Subcutaneous preadipocyte (primary cell): Measurements from ENCODE around the gene ZNF75A. TPM values are rescaled to one million over a fixed set of nuclear protein-coding genes. Genes with fewer than 3 reads are reported as not detected.

Source experiments
- total RNA-seq: library from RNA; depleted of rRNA; stranded (reverse); fragments of >200 nt; gene quantifications from 2 replicates; pipeline ENCODE4 v1.2.3, GENCODE V29; 2012

Gene ZNF75A
- 14.0 and 26.2 TPM in 2 replicates for total RNA-seq

GRCh38 chr16:3305109-3306068 is at the start of gene ZNF75A, which contains the start of gene TIGD7:
Gene ZNF75A (plus strand): TSS chr16:3305497. CDS start chr16:3308429, 2,932 bp downstream.
Gene TIGD7 (minus strand): TSS chr16:3305430. CDS start chr16:3300614, 4,816 bp downstream.

GRCh38 chr16:3256146-3256865 is 49.0 kb upstream of the ZNF75A start, which contains the start of gene MEFV:
Gene MEFV (minus strand): TSS chr16:3256633. CDS start chr16:3256587, 46 bp downstream.

GRCh38 chr16:3282730-3283542 is 22.4 kb upstream of the ZNF75A start, which contains the start of gene ZNF263:
Gene ZNF263 (plus strand): TSS chr16:3283491. CDS start chr16:3283819, 328 bp downstream.

GRCh38 chr16:3355589-3355988 is 50.3 kb downstream of the ZNF75A start, which contains the start of gene OR2C1:
Gene OR2C1 (plus strand): TSS chr16:3355889. CDS start chr16:3355941, 52 bp downstream.

Other genes starting within 250 kb of the ZNF75A start
- 0.59 and 4.4 TPM in 2 replicates for gene IL32, start 239.9 kb upstream of the ZNF75A start, total RNA-seq
- gene ZSCAN10, start 206.2 kb upstream of the ZNF75A start, total RNA-seq = not detected in 2 replicates
- gene ZNF205, start 192.9 kb upstream of the ZNF75A start, total RNA-seq = 15.1 and 17.0 TPM in 2 replicates
- 4.4 and 7.4 TPM in 2 replicates for gene ZNF213, start 170.5 kb upstream of the ZNF75A start, total RNA-seq
- not detected in 2 replicates for gene OR1F1, start 117.3 kb upstream of the ZNF75A start, total RNA-seq
- 5.9 and 10.4 TPM in 2 replicates for gene ZNF200, start 70.3 kb upstream of the ZNF75A start, total RNA-seq
- under 0.01 and 0.20 TPM in 2 replicates for gene MEFV, start 48.9 kb upstream of the ZNF75A start, total RNA-seq
- gene ZNF263, start 22.0 kb upstream of the ZNF75A start, total RNA-seq = 28.7 and 41.1 TPM in 2 replicates
- 4.0 and 4.3 TPM in 2 replicates for gene TIGD7, start 67 bp upstream of the ZNF75A start, total RNA-seq
- 0.20 TPM in 1 of 2 replicates, not detected in the other for gene OR2C1, start 50.4 kb downstream of the ZNF75A start, total RNA-seq
- 10.3 and 10.4 TPM in 2 replicates for gene ZSCAN32, start 95.5 kb downstream of the ZNF75A start, total RNA-seq
- gene ZNF174, start 95.7 kb downstream of the ZNF75A start, total RNA-seq = 9.6 and 10.7 TPM in 2 replicates
- gene ZNF597, start 138.0 kb downstream of the ZNF75A start, total RNA-seq = 1.4 and 1.5 TPM in 2 replicates
- gene NAA60, start 138.2 kb downstream of the ZNF75A start, total RNA-seq = 10.3 and 10.4 TPM in 2 replicates
- gene C16orf90, start 190.0 kb downstream of the ZNF75A start, total RNA-seq = not detected in 2 replicates
- gene CLUAP1, start 195.5 kb downstream of the ZNF75A start, total RNA-seq = 12.5 and 17.6 TPM in 2 replicates